HG03095 (cell line): ENCODE results near the gene RERE.

Experiments used
- ATAC-seq: cut with Tn5 transposase; IDR thresholded peaks from one replicate; pipeline ENCODE4 v1.9.1; 2021; ENCODE audit warnings: moderate library complexity; ENCODE audit not compliant: unreplicated experiment

RERE gene

DNA sequence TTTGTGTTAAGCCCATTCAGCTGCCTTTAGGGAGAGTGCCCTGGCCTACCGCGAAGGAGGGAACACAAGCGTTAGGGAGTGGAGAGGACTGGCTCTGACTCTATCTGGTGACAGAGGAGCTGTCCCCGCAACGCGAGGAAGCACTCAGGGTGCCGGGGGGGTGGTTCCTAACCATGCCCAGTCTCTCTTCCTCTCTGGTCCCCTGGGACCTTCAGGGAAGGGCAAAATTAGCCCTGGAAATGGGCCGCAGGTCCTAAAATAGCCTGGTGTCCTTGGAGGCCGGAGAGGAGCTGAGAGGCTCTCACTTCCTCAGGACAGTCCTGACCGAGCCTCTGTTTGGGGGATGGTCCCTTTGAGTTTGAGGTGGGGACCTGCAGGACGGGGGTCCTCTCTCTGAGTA, 493.7 kb downstream of the RERE start:
- ATAC-seq: no peak

DNA sequence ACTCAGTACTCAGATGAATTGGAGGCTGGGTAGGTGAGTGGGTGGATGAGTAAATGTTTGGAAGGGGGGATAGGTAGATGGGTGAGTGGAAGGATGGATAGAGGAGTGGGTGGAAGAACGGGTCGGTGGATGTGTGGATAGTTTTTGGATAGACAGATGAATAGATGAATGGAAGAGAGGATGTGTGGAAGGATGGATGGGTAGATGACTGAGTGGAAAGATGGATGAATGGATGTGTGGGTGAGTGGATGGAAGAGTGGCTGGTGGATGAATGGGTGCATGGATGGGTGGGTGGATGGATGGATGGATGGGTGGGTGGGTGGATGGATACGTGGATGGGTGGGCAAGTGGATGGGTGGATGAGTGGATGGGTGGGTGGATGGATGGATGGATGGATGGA, 495.8 kb downstream of the RERE start:
- no peak for ATAC-seq

DNA sequence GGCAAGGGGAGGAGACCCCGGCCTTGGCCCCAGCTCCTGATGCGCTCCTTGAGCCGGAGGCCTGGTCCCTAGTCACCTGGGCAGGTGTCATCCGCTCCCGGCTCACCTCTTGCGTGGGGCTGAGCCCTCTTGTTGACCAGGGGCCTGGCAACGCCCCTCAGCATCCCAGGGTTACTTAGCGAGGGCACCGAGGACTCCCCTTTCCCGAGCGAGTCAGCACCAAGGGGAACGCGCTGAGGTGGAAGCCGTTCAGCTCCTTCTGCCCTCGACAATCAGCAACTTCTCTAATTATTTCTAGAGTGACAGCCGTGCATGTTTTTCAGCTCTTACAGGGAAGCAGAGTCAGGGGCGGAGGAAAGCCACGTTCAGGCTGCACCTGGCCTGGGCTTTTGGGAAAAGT, 499.0 kb downstream of the RERE start:
- no peak for ATAC-seq

DNA sequence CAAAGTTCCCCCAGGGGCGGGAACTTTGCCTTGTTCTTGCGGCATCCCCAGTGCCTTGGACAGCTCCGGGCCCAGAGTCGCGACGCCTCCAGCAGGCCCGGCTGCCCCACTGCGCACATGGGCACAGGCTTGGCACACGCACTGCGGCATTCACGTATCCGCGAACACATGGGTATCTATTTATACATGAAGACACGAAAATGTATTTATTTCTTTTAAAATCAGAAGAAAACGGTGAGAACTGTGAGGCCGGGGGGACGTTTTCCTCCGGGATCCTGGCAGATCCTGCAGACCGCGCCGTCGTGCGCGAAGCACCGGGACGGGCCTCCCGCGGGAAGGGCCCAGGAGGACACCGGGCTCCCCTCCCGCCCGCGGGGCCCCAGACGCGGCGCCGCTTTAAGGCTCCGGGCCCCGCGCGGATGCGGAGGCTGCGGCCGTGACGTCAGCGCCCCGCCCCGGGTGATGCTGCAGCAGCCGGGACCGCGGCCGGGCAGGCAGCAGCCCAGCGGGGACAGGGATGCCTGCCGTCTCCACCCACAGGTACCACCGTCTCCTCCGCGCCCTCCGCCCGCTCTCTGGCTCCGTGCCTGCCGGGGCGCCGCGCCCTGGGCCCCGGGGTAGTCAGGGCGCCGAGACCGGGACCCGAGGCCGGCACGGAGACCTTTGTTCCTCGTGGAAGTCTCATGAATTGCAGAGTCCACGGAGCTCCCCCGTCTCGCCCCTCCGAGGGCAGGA, 499.6 kb downstream of the RERE start, which contains the start of gene SLC45A1:
SLC45A1 (plus strand) TSS at position 468 of the 735 bp plus-strand sequence. CDS start 6,216 bp downstream, outside the sequence.
- no peak for ATAC-seq

DNA sequence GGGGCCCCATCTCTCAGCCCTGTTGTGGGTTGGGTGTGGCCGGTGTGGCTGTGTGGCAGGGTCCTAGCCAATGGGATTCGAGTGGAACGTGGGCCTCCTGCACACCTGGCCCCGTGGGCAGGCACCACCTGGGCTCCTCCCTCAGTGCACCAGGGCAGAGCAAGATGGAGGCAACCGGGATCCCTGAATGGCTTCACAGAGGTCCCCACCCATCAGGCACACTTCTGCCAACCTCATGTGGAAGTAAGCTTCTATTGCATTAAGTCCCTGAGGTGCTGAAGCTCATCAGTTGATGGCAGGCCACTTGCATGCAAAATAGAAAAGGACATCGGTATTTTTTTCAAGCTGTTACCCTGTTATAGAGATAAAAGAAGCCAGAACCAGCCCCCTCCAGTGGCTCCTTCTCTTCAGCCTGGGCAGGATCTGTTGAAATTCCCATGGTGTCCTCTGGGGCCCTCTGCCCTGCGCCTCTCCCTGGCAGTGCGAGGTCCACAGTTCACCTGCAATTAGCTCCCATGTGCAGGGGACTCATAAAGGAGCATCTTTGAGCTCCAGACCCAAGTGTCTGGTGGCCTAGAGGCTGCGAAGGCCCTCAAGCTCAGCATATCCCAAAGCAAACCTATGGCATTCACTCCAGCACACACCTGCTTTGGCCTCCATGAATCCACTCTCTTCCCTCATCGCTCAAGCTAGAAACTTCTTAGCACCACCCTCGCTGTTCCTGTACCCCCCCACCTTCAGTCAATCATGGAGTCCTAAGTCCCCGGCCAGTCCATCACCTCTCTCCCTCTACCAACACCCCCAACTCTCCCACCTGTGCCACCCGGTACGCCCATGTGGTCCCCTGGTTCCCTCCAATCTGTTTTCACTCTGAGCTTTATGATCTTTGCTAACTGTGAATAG, 501.6 kb downstream of the RERE start:
- no peak for ATAC-seq

DNA sequence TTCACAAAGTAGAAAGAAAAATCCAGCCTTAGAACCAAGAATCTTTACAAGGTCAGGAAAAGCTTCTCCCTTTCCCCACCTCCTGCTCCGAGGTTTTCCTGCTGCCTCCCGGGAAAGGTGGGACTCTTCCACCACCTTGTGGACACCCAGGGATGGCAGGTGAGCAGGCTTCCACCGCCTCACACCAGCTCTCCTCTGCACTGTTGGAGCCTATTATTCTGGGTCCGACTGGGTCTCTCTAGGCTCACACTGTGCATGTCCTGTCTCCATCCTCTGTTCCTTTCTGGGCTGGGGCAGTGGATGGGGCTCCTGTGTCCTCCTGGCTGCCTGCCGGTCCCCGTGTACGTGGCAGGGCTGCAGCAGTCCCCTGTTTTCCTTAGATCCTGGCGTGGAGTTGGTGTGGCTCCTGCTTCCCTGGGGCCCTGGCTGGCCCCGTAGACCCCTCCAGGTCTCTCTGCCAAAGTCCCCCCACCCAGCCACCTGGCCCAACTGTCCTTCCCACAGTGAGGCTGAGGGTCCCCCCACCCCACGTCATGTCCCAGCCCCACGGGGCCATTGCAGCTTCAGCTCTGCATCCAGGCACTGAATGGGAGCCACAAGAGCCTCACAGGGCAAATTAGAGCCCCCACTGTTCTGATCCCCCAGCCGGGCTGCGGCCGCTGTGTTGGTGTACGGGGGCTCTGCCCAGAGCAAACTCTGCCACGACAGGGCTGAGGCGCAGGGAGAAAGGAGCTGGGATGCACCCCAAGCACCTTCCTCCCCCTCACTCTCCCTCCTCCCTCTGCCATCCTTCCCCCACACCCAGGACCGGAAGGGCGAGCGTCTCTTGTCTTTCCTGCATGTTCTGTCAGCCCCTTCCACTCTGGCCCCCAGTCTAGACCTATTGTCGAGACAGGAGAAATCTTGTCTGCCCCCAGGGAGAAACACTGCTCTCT, 502.8 kb downstream of the RERE start:
- ATAC-seq: no peak

DNA sequence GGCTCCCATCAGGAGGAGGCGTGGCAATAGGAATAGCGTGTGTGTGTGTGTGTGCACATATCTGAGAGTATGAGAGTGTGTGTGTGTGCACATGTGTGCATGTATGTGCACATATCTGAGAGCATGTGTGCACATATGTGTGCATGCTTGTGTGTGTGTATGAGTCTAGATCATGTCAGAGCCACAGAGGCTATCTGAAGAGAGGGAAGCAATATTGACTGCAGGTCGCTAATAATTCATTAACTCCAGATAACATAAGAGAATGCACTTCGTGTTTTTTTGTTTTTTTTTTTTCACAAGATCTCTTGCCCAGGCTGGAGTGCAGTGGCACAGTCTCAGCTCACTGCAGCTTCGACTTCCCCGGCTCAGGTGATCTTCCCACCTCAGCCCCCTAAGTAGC, 504.2 kb downstream of the RERE start:
- ATAC-seq: no peak

DNA sequence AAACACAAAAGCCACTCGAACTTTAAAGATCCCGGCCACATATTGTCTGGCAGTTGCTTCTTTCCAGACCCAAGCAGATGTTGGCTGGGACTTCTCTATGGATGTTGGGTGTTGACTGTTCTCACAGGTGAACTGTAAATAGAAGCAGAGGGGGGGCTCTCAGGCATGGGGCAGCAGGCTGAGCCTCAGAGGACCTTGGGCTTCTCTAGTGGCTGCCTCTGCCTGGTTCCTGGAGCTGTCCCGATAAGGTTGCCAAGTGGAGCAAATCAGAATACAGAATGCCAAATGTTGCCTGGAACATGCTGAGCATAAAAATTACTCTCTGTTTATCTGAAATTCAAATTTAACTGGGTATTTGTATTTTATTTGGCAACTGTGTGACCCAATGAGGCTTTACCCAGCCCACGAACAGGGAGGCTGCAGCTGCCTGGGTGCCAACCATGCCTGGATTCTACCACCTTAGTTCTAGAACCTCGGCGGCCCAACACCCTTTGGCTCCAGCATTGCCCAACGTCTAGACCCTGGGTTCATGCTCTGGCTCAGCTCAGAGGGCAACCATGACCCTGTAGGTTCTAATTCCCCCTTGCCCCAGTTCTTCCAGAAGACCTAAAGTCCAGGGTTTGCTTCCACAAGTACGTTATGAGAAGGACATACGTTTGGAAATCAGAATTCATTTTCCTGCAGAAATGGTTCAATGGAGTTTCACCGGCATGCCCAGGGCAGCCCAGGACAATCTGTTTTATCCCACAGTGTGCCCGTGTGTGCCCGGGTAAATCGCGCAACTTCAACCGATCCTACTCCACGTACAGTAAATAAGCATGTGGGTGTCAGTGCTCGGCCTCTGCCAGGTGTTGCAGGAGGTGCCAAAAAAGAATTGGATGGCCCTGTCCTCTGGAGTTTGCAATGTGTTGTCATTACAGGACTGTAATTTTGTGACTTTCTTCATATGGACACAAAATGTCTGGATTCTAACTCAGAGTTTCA, 504.9 kb downstream of the RERE start:
- no peak for ATAC-seq

DNA sequence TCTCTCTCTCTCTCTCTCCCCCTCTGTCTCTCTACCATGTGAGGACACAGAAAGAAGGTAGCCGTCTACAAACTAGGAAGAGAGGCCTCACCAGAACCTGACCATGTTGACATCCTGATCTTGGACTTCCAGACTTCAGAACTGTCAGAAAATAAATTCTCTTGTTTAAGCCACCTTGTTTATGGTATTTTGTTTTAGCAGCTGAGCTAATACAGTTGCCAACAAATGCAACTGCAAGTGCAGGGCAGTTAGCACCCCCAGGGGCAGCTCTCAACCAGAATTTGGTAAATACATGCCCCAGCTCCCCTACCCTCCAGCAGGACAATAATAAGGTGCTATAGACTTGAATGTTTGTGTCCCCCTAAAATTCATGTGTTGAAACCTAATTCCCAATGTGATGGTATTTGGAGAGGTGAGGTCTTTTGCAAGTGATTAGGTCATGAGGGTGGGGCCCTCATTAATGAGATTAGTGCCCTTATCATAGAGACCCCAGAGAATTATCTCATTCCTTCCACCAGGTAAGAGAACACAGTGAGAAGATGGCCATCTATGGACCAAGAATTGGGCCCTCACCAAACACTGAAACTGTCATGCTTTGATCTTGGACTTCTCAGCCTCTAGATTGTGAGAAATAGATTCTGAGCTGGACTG, 506.2 kb downstream of the RERE start:
- ATAC-seq: no peak

DNA sequence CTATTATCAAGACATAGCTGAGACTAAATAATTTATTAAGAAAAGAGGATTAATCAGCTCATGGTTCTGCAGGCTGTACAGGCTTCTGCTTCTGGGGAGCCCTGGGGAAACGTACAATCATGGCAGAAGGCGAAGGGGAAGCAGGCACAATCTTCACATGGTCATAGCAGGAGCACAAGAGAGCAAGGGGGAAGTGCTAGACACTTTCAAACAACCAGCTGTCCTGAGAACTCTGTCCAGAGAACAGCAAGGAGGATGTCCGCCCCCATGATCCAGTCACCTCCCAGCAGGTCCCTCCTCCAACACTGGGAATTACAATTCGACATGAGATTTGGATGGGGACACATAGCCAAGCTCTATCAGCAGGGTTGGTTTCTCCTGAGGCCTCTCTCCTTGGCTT, 509.8 kb downstream of the RERE start:
- no peak for ATAC-seq

DNA sequence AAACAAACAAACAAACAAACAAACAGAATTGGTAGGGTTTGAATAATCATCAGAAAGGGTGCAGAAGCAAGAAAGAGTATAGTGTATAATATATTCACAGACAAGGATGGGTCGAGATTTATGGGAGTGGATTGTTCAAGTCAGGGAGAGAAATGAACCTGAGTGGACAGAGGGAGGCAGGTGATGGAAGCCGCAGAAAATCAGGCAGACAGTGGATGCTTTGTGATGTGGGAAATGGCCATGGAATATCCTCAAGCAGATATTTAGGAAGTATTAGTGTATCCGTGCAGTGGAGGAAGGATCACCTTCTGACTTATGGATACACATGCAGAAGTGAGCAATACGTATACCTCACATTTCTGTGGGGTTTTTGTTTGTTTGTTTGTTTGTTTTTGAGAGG, 513.6 kb downstream of the RERE start:
- ATAC-seq: no peak

DNA sequence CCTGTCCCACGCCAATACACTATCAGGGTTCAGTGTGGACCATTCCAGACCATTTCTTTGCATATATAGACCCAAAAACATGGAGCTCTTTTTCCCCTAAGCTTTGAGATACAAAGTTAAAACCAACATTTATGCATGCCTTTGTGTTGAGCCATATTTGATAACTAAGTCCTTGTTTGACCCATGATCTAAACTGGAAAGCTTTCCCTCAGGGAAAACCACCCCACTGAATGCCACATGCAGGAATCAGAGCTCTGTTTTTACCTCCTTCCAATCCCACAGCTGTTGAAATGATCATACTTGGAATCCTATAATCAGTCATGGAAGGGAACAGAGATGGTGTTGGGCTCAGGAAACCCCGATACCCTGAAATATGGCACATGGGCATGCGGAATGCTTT, 514.3 kb downstream of the RERE start:
- no peak for ATAC-seq
